ENCODE data around the gene IL7R. TPM values are rescaled to one million over a fixed set of nuclear protein-coding genes. Genes with fewer than 3 reads are reported as not detected.

Gene IL7R
- total and polyA plus RNA-seq, 2 donors (not counting 3 experiments of a cell fraction or from before 2014, with no cell fraction given), result 1.0 to 1.2 TPM

GRCh38 chr5:35852773-35853172 lies 3.9 kb upstream of the IL7R start:
- intact Hi-C loops (cut with micrococcal nuclease), result no loop called here
- H3K9me1 ChIP-seq (replicated peaks; ENCODE audit: control insufficient read depth, extremely low read depth, insufficient read depth, low read length), result no peaks in the 10 kb centered on the region
- H3K4me2 ChIP-seq (ENCODE audit: insufficient read depth, low read length), result no peak overlapping the region
- H3K36me3 ChIP-seq (ENCODE audit: control insufficient read depth in 2 of 2, extremely low read depth in 1 of 2, insufficient read depth in 2 of 2, low read length in 2 of 2), result no peaks in the 10 kb centered on the region
- H4K20me1 ChIP-seq (replicated peaks; ENCODE audit: control insufficient read depth, extremely low read depth, insufficient read depth, low read length), result no peaks in the 10 kb centered on the region
- FAIRE-seq, result no peak
- no peaks in the 10 kb centered on the region for H3K79me2 ChIP-seq (ENCODE audit: control insufficient read depth, insufficient read depth, low read length)
- H3K9ac ChIP-seq (replicated peaks; ENCODE audit: extremely low read depth, insufficient read depth, low read length), result no peak overlapping the region
- CTCF ChIA-PET, result interaction anchor here (1.4 to 4.1 kb wide), 2 partner anchors 50 to 72 kb away, joined by 4 to 17 read pairs; no protein-coding TSS in a partner anchor
- no peaks in the 10 kb centered on the region for H3K27me3 ChIP-seq (ENCODE audit: control insufficient read depth in 2 of 2, insufficient read depth in 2 of 2, low read length in 2 of 2)
- no peaks in the 10 kb centered on the region for H3K9me3 ChIP-seq (replicated peaks; ENCODE audit: control insufficient read depth, insufficient read depth, low read length)
- no peak overlapping the region for H3K27ac ChIP-seq (ENCODE audit: insufficient read depth, low read depth, low read length)
- no peak for DNase-seq (ENCODE audit: low read depth, low spot score)
- TF ChIP-seq EZH2 (IDR thresholded peaks at IDR 0.05; ENCODE audit: borderline replicate concordance, low read depth, low read length, severe bottlenecking), result no peak
- no peak for TF ChIP-seq POLR2A (IDR thresholded peaks at IDR 0.05; ENCODE audit: low read depth, low read length)
- TF ChIP-seq GATA2 (IDR thresholded peaks at IDR 0.05; ENCODE audit: insufficient read depth, insufficient read length, low read depth, low read length), result no peak
- no peak for TF ChIP-seq FOS (IDR thresholded peaks at IDR 0.05; ENCODE audit: borderline replicate concordance, insufficient read depth, low read length)
- no peak for TF ChIP-seq JUN (IDR thresholded peaks at IDR 0.05; ENCODE audit: borderline replicate concordance, insufficient read depth, insufficient read length, low read depth)
- TF ChIP-seq MYC (IDR thresholded peaks at IDR 0.05; ENCODE audit: low read depth, low read length), result no peak
- no peak for TF ChIP-seq POLR2AphosphoS5 (IDR thresholded peaks at IDR 0.05; ENCODE audit: insufficient read depth, low read depth, low read length)
- TF ChIP-seq, protein P1, sequence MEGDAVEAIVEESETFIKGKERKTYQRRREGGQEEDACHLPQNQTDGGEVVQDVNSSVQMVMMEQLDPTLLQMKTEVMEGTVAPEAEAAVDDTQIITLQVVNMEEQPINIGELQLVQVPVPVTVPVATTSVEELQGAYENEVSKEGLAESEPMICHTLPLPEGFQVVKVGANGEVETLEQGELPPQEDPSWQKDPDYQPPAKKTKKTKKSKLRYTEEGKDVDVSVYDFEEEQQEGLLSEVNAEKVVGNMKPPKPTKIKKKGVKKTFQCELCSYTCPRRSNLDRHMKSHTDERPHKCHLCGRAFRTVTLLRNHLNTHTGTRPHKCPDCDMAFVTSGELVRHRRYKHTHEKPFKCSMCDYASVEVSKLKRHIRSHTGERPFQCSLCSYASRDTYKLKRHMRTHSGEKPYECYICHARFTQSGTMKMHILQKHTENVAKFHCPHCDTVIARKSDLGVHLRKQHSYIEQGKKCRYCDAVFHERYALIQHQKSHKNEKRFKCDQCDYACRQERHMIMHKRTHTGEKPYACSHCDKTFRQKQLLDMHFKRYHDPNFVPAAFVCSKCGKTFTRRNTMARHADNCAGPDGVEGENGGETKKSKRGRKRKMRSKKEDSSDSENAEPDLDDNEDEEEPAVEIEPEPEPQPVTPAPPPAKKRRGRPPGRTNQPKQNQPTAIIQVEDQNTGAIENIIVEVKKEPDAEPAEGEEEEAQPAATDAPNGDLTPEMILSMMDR (IDR thresholded peaks at IDR 0.05; ENCODE audit: extremely low read depth in 1 of 2, insufficient read depth in 1 of 2, low read depth in 1 of 2, low read length in 2 of 2), result no peak
- no peak for TF ChIP-seq MAX (IDR thresholded peaks at IDR 0.05; ENCODE audit: insufficient read depth, insufficient read length)
- dilution Hi-C loops (cut with MboI; ENCODE audit: extremely low pct_ligation_motif_present, low sequenced_read_pairs), result no loop called here
- POLR2A ChIA-PET, result no interaction called here
- H3K4me3 ChIP-seq (replicated peaks in 1 of 3; ENCODE audit: insufficient read depth in 1 of 3, low read depth in 1 of 3, low read length in 3 of 3), result no peak overlapping the region
- peaks cover 14% of the 10 kb centered on the region for H3K4me1 ChIP-seq (ENCODE audit: control insufficient read depth, extremely low read depth, insufficient read depth, low read length)
- H2AFZ ChIP-seq (ENCODE audit: low read depth, low read length), result no peak overlapping the region
- BruUV-seq (replicated peaks), result no TSS peak

All from endothelial cell of umbilical vein (primary cell).